Measurements from ENCODE around the gene CDC23. TPM values are rescaled to one million over a fixed set of nuclear protein-coding genes. Genes with fewer than 3 reads are reported as not detected.
"Not testable (repeated sequence)": the region's sequence is repeated elsewhere in the genome, so short reads cannot be mapped to it uniquely, and the experiment has no call there.

The CDC23 gene, protein sequence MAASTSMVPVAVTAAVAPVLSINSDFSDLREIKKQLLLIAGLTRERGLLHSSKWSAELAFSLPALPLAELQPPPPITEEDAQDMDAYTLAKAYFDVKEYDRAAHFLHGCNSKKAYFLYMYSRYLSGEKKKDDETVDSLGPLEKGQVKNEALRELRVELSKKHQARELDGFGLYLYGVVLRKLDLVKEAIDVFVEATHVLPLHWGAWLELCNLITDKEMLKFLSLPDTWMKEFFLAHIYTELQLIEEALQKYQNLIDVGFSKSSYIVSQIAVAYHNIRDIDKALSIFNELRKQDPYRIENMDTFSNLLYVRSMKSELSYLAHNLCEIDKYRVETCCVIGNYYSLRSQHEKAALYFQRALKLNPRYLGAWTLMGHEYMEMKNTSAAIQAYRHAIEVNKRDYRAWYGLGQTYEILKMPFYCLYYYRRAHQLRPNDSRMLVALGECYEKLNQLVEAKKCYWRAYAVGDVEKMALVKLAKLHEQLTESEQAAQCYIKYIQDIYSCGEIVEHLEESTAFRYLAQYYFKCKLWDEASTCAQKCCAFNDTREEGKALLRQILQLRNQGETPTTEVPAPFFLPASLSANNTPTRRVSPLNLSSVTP
- total RNA-seq (10 to 100 TPM; 13.0 to 39.6 (median 25.5) TPM), polyA plus RNA-seq (10 to 100 TPM; 15.5 to 29.0 TPM), total RNA-seq (17.2 reads per million, percentile 47 among the genes with 10 or more reads in this experiment)

DNA sequence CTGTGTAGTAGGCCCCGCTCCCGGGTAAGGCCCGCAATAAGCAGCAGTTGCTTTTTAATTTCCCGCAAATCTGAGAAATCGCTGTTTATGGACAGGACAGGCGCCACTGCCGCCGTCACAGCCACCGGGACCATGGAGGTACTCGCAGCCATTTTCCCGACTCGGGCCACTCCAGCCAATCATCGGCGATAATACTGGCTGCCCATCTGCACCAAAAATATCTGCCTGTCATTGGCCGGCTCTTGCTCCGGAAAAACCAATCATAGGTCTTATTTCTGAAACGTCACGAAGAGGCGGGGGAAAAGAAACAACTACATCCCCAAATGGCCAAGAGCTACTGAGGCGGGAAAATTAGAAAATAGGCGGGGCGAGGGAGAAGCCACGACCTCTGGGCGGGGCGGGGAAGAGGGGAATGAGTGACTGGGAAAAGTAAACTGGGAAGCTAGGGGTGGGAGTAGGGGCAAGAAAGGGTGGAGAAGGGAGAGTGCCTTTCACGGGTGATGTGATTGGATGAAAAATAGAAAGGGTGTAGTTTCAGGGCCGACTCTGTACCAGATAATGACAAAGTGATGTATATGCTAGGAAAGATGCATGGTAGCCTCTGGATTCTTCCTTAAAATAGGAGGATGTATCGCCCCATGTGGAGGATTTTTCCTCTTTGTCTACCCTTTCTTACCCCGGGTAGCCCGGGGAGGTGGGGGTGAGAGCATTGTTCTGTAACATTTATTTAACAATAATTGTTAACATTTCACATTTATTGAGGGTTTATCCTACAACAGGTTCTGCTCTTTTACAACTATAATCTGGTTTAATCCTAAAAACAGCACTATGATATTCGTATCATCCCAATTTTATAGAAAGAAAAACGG is at the start of gene CDC23:
TSS of gene CDC23 (minus strand) at position 163 of the 869 bp plus-strand sequence. CDS start at position 152, 11 bp downstream.
- peaks cover 14 to 32% (median 27%) of the 10 kb centered on the region in 7 donors for H3K4me1 Mint-ChIP-seq
- H3K27ac ChIP-seq (ENCODE audit: low read depth, low read length), result peak within 1 kb of the TSS; percentile 91
- H3K4me3 Mint-ChIP-seq, result peak within 1 kb of the TSS; percentile 92 to 99 (median 98)
- H3K36me3 ChIP-seq (ENCODE audit: control insufficient read depth in 2 of 3, insufficient read depth in 3 of 3, low read length in 3 of 3), result peaks cover 0 to 13% (median 0%) of the 10 kb centered on the region in 3 experiments
- POLR2A ChIA-PET, result interaction anchor here (0.6 to 2.1 kb wide), 10 partner anchors 12 to 277 kb away, joined by 3 to 7 read pairs (median 4); partner anchors contain the start of genes FAM53C and KIF20A
- H3K9me3 Mint-ChIP-seq, result no peaks in the 10 kb centered on the region
- DNase-seq (peak; percentile 65 to 95 (median 92)), ATAC-seq (peak; percentile 98)
- H3K27ac Mint-ChIP-seq, result peak within 1 kb of the TSS; percentile 95 to 98 (median 96)
- no peaks in the 10 kb centered on the region for H3K9me3 ChIP-seq (ENCODE audit: control insufficient read depth in 2 of 3, low read length in 3 of 3)
- H3K4me3 ChIP-seq (ENCODE audit: low read length), result peak within 1 kb of the TSS; percentile 97
- intact Hi-C loops (cut with micrococcal nuclease), result loop anchor here (1.0 to 10.0 kb wide), 13 partner anchors 35 to 459 kb away; partner anchors contain the start of genes BRD8 (in 2 of the 2), CDC25C (in 2 of the 2), HNRNPA0 (in 2 of the 2) and EGR1 (in 1 of the 2)
- no peaks in the 10 kb centered on the region for H3K27me3 Mint-ChIP-seq
- no peaks in the 10 kb centered on the region for H3K27me3 ChIP-seq (ENCODE audit: control insufficient read depth in 2 of 2, insufficient read depth in 2 of 2, low read length in 2 of 2)
- peaks cover 0 to 8% of the 10 kb centered on the region in 2 donors for H3K4me1 ChIP-seq (ENCODE audit: control insufficient read depth in 2 of 2, insufficient read depth in 2 of 2, low read length in 2 of 2)
- H3K36me3 Mint-ChIP-seq, result peaks cover 0 to 5% (median 1%) of the 10 kb centered on the region in 5 donors
- CTCF ChIA-PET, result interaction anchor here (0.8 to 1.0 kb wide), 2 partner anchors 118 to 139 kb away, joined by 3 read pairs; partner anchors contain the start of gene CDC25C

DNA sequence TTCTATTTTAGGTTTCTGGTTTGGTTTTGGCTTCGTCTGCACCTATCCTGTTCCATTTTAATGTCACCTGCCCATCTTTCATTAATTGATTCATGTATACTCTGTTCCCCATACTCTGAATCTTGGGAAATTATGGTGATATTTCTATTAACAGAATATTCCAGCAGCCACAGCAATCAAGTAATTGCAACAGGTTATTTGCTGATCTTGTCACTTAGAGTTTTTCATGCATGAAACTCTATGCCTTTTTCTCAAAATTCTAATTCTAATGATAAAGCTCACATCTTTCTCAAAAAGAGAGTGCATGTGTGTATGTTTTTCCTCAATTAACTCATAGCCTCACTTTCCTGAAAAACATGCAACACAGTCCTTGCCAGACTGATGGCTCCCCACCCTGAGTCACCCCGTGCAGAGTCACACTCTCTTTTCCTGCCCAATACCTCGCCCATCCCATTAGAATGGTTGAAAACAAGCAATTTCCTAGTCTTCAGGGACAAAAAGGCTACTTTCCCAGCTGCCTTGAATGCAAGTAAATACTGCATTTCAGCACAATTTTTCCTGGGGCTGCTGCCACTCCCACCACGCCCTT is 45.7 kb upstream of the CDC23 start:
- peaks cover 0 to 9% (median 3%) of the 10 kb centered on the region in 5 donors for H3K27me3 Mint-ChIP-seq
- H3K27ac Mint-ChIP-seq, result no peak overlapping the region
- intact Hi-C loops (cut with micrococcal nuclease), result no loop called here
- Histone ChIP-seq H3K36me3 (ENCODE audit: control insufficient read depth in 2 of 3, insufficient read depth in 3 of 3, low read length in 3 of 3) (no peaks in the 10 kb centered on the region), H3K4me1 (ENCODE audit: control insufficient read depth in 2 of 2, insufficient read depth in 2 of 2, low read length in 2 of 2) (no peaks in the 10 kb centered on the region), H3K9me3 (ENCODE audit: control insufficient read depth in 2 of 3, low read length in 3 of 3) (no peaks in the 10 kb centered on the region), H3K4me3 (ENCODE audit: low read length) (no peak overlapping the region), H3K27me3 (ENCODE audit: control insufficient read depth in 2 of 2, insufficient read depth in 2 of 2, low read length in 2 of 2) (no peaks in the 10 kb centered on the region), H3K27ac (ENCODE audit: low read depth, low read length) (no peak overlapping the region)
- POLR2A ChIA-PET, result no interaction called here
- DNase-seq (no peak), ATAC-seq (no peak)
- H3K36me3 Mint-ChIP-seq, result no peaks in the 10 kb centered on the region
- CTCF ChIA-PET, result no interaction called here
- H3K4me1 Mint-ChIP-seq, result no peaks in the 10 kb centered on the region
- no peak overlapping the region for H3K4me3 Mint-ChIP-seq
- peaks cover 0 to 2% (median 0%) of the 10 kb centered on the region in 11 donors for H3K9me3 Mint-ChIP-seq

DNA sequence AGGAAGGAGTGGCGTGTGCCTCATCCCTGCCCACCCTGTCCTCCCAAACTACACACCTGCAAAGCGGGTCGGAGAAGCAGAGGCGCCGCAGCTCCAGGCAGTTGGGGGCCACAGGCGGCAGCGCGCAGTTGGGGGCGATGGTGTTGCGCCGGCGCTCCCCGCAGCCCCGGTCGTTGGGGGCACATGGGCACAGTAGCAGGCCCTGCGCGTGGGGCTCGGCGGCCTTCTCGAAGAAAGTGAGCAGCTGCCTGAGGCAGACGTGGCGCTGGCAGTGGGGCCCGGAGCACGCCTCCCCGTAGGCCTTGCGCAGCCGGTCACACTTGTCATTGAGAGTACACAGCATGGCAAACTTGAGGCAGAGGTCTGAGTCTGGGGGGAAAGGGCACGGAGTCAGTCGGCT is 44.5 kb upstream of the CDC23 start:
- CTCF ChIA-PET, result no interaction called here
- intact Hi-C loops (cut with micrococcal nuclease), result no loop called here
- Mint-ChIP-seq H3K4me3 (no peak overlapping the region), H3K27me3 (peaks cover 0 to 9% (median 3%) of the 10 kb centered on the region in 5 donors), H3K27ac (no peak overlapping the region), H3K9me3 (peaks cover 0 to 2% (median 0%) of the 10 kb centered on the region in 11 donors), H3K36me3 (no peaks in the 10 kb centered on the region), H3K4me1 (no peaks in the 10 kb centered on the region)
- no peaks in the 10 kb centered on the region for H3K36me3 ChIP-seq (ENCODE audit: control insufficient read depth in 2 of 3, insufficient read depth in 3 of 3, low read length in 3 of 3)
- ATAC-seq (no peak), DNase-seq (no peak)
- H3K4me3 ChIP-seq (ENCODE audit: low read length), result no peak overlapping the region
- POLR2A ChIA-PET, result no interaction called here
- no peaks in the 10 kb centered on the region for H3K27me3 ChIP-seq (ENCODE audit: control insufficient read depth in 2 of 2, insufficient read depth in 2 of 2, low read length in 2 of 2)
- no peak overlapping the region for H3K27ac ChIP-seq (ENCODE audit: low read depth, low read length)
- H3K4me1 ChIP-seq (ENCODE audit: control insufficient read depth in 2 of 2, insufficient read depth in 2 of 2, low read length in 2 of 2), result no peaks in the 10 kb centered on the region
- H3K9me3 ChIP-seq (ENCODE audit: control insufficient read depth in 2 of 3, low read length in 3 of 3), result no peaks in the 10 kb centered on the region

DNA sequence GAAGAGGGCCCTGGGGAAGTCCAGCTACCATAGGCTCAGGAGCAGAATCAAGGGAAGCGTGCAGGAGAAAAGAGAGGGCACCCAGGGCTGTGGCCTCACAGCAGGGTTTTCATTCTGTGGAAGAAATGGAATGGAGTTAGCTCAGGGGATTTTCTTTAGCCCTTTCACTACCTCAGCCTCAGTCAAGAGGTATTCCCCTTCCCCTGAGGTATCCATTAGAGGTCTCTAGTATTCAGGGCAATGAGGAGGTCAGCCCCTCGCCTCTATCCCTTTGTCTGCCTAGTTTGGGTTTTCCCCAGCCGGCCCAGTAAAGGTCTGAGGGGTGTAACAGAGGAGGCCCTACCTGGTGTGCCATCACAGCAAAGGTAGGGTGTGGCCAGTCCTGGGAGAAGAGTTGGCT is 39.8 kb upstream of the CDC23 start:
- POLR2A ChIA-PET, result no interaction called here
- no peak for ATAC-seq
- peaks cover 0 to 9% (median 3%) of the 10 kb centered on the region in 5 donors for H3K27me3 Mint-ChIP-seq
- H3K27me3 ChIP-seq (ENCODE audit: control insufficient read depth in 2 of 2, insufficient read depth in 2 of 2, low read length in 2 of 2), result no peaks in the 10 kb centered on the region
- H3K4me3 ChIP-seq (ENCODE audit: low read length), result no peak overlapping the region
- intact Hi-C loops (cut with micrococcal nuclease), result no loop called here
- H3K27ac Mint-ChIP-seq, result no peak overlapping the region
- no peaks in the 10 kb centered on the region for H3K9me3 ChIP-seq (ENCODE audit: control insufficient read depth in 2 of 3, low read length in 3 of 3)
- H3K27ac ChIP-seq (ENCODE audit: low read depth, low read length), result no peak overlapping the region
- H3K4me1 ChIP-seq (ENCODE audit: control insufficient read depth in 2 of 2, insufficient read depth in 2 of 2, low read length in 2 of 2), result no peaks in the 10 kb centered on the region
- no peak overlapping the region for H3K4me3 Mint-ChIP-seq
- peaks cover 0 to 2% (median 0%) of the 10 kb centered on the region in 11 donors for H3K9me3 Mint-ChIP-seq
- H3K36me3 Mint-ChIP-seq, result no peaks in the 10 kb centered on the region
- no peak for DNase-seq
- H3K4me1 Mint-ChIP-seq, result no peaks in the 10 kb centered on the region
- CTCF ChIA-PET, result interaction anchor here (0.6 kb wide), 1 partner anchor 139 kb away, joined by 3 read pairs; no protein-coding TSS in a partner anchor
- H3K36me3 ChIP-seq (ENCODE audit: control insufficient read depth in 2 of 3, insufficient read depth in 3 of 3, low read length in 3 of 3), result no peaks in the 10 kb centered on the region

DNA sequence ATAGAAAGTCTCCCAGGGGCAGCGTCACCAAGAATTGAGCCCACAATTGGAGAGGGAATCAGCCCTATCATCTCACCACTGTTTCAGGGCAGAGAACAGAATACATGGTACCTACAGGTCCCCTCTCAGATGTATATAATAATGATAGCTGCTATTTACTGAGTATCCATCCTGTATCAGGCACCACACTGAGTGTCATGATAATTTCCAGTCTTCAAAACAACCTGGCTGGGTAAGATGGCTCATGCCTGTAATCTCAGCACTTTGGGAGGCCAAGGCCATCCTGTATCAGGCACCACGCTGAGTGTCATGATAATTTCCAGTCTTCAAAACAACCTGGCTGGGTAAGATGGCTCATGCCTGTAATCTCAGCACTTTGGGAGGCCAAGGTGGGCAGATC is 34.7 kb upstream of the CDC23 start:
- H3K4me3 Mint-ChIP-seq; H3K4me3 ChIP-seq (ENCODE audit: low read length); intact Hi-C loops (cut with micrococcal nuclease); H3K4me1 Mint-ChIP-seq; H3K4me1 ChIP-seq (ENCODE audit: control insufficient read depth in 2 of 2, insufficient read depth in 2 of 2, low read length in 2 of 2); DNase-seq; CTCF ChIA-PET; POLR2A ChIA-PET; H3K27me3 ChIP-seq (ENCODE audit: control insufficient read depth in 2 of 2, insufficient read depth in 2 of 2, low read length in 2 of 2); H3K36me3 ChIP-seq (ENCODE audit: control insufficient read depth in 2 of 3, insufficient read depth in 3 of 3, low read length in 3 of 3); ATAC-seq; H3K36me3 Mint-ChIP-seq; H3K9me3 Mint-ChIP-seq; H3K27ac ChIP-seq (ENCODE audit: low read depth, low read length); H3K9me3 ChIP-seq (ENCODE audit: control insufficient read depth in 2 of 3, low read length in 3 of 3); H3K27ac Mint-ChIP-seq: not testable (repeated sequence)
- peaks cover 14 to 23% (median 17%) of the 10 kb centered on the region in 5 donors for H3K27me3 Mint-ChIP-seq

DNA sequence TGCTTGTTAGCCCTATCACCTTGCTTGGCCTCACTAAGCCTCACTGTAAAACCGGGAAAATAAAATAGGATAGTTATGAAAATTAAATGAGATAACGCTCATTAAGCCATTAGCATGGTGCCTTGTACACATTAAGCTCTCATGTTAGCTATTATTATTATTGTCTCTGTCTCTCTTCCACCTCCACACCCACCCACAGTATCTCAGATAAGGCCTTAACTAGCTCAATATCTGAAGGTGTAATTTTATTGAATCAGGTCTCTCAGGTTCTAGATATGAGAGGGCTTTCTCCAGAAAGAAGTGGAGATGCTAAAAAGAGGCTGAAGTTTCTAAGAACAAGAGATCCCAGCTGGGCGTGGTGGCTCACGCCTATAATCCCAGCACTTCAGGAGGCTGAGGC is 33.7 kb upstream of the CDC23 start:
- no peak overlapping the region for H3K4me3 Mint-ChIP-seq
- peaks cover 0 to 6% (median 0%) of the 10 kb centered on the region in 7 donors for H3K4me1 Mint-ChIP-seq

More for the DNA sequence above, 33.7 kb upstream of the CDC23 start:
- H3K27ac ChIP-seq (ENCODE audit: low read depth, low read length), result no peak overlapping the region
- no peak for DNase-seq
- H3K27me3 Mint-ChIP-seq, result peaks cover 14 to 33% (median 25%) of the 10 kb centered on the region in 5 donors
- no peaks in the 10 kb centered on the region for H3K4me1 ChIP-seq (ENCODE audit: control insufficient read depth in 2 of 2, insufficient read depth in 2 of 2, low read length in 2 of 2)
- no peaks in the 10 kb centered on the region for H3K9me3 ChIP-seq (ENCODE audit: control insufficient read depth in 2 of 3, low read length in 3 of 3)
- intact Hi-C loops (cut with micrococcal nuclease), result no loop called here
- ChIA-PET CTCF (no interaction called here), POLR2A (no interaction called here)
- H3K27me3 ChIP-seq (ENCODE audit: control insufficient read depth in 2 of 2, insufficient read depth in 2 of 2, low read length in 2 of 2), result peaks cover 0 to 14% of the 10 kb centered on the region in 2 donors
- H3K27ac Mint-ChIP-seq, result no peak overlapping the region
- ATAC-seq, result no peak
- no peaks in the 10 kb centered on the region for H3K36me3 ChIP-seq (ENCODE audit: control insufficient read depth in 2 of 3, insufficient read depth in 3 of 3, low read length in 3 of 3)
- H3K36me3 Mint-ChIP-seq, result no peaks in the 10 kb centered on the region
- H3K4me3 ChIP-seq (ENCODE audit: low read length), result no peak overlapping the region
- no peaks in the 10 kb centered on the region for H3K9me3 Mint-ChIP-seq
